Activated naive CD8-positive, alpha-beta T cell (primary cell): ENCODE results near the gene RARS1.

Experiments
- H3K27ac Mint-ChIP-seq: one replicate; pipeline ENCODE4 v1.8.0; 2021; ENCODE audit warnings: mixed read lengths
- H3K27me3 Mint-ChIP-seq: one replicate; pipeline ENCODE4 v1.8.0; 2021; ENCODE audit warnings: mixed read lengths
- H3K36me3 Mint-ChIP-seq: one replicate; pipeline ENCODE4 v1.8.0; 2021; ENCODE audit warnings: mixed read lengths
- H3K4me1 Mint-ChIP-seq: one replicate; pipeline ENCODE4 v1.8.0; 2021; ENCODE audit warnings: low read depth, mixed read lengths
- H3K4me3 Mint-ChIP-seq: one replicate; pipeline ENCODE4 v1.8.0; 2021; ENCODE audit warnings: mild to moderate bottlenecking, mixed read lengths
- H3K9me3 Mint-ChIP-seq: one replicate; pipeline ENCODE4 v1.8.0; 2021; ENCODE audit warnings: low read depth, mixed read lengths

The RARS1 gene

GRCh38 chr5:168486136-168486879 lies at the start of gene RARS1:
Gene RARS1 (plus strand): TSS chr5:168486471. CDS start chr5:168486499, 28 bp downstream.
- Mint-ChIP-seq H3K9me3 (no peaks in the 10 kb centered on the region), H3K4me1 (peaks cover 34% of the 10 kb centered on the region), H3K27ac (peak within 1 kb of the TSS; percentile 96), H3K36me3 (peaks cover 7% of the 10 kb centered on the region), H3K27me3 (peaks cover 3% of the 10 kb centered on the region), H3K4me3 (peak within 1 kb of the TSS; percentile 100)

- Mint-ChIP-seq H3K9me3 (no peaks in the 10 kb centered on the region), H3K27me3 (peaks cover 8% of the 10 kb centered on the region), H3K27ac (no peak overlapping the region), H3K36me3 (no peaks in the 10 kb centered on the region), H3K4me3 (no peak overlapping the region), H3K4me1 (no peaks in the 10 kb centered on the region)
These were observed 47.9 kb upstream of the RARS1 start for GRCh38 chr5:168438349-168438748.

GRCh38 chr5:168443533-168443932 lies 42.7 kb upstream of the RARS1 start:
- Mint-ChIP-seq H3K4me3 (no peak overlapping the region), H3K27ac (no peak overlapping the region), H3K9me3 (no peaks in the 10 kb centered on the region), H3K4me1 (no peaks in the 10 kb centered on the region), H3K36me3 (no peaks in the 10 kb centered on the region), H3K27me3 (peaks cover 3% of the 10 kb centered on the region)

GRCh38 chr5:168443950-168444700 lies 42.1 kb upstream of the RARS1 start:
- Mint-ChIP-seq H3K27ac (no peak overlapping the region), H3K4me1 (no peaks in the 10 kb centered on the region)

GRCh38 chr5:168446983-168447619 lies 39.2 kb upstream of the RARS1 start:
- Mint-ChIP-seq H3K36me3 (no peaks in the 10 kb centered on the region), H3K4me1 (no peaks in the 10 kb centered on the region), H3K27ac (no peak overlapping the region), H3K4me3 (no peak overlapping the region), H3K9me3 (no peaks in the 10 kb centered on the region), H3K27me3 (peaks cover 4% of the 10 kb centered on the region)

More at GRCh38 chr5:168443950-168444700, 42.1 kb upstream of the RARS1 start:
- no peaks in the 10 kb centered on the region for H3K9me3 Mint-ChIP-seq
- no peak overlapping the region for H3K4me3 Mint-ChIP-seq
- no peaks in the 10 kb centered on the region for H3K36me3 Mint-ChIP-seq
- peaks cover 3% of the 10 kb centered on the region for H3K27me3 Mint-ChIP-seq

GRCh38 chr5:168447808-168448207 lies 38.5 kb upstream of the RARS1 start:
- no peaks in the 10 kb centered on the region for H3K36me3 Mint-ChIP-seq
- no peak overlapping the region for H3K4me3 Mint-ChIP-seq
- no peaks in the 10 kb centered on the region for H3K9me3 Mint-ChIP-seq
- no peaks in the 10 kb centered on the region for H3K4me1 Mint-ChIP-seq
- peaks cover 4% of the 10 kb centered on the region for H3K27me3 Mint-ChIP-seq
- no peak overlapping the region for H3K27ac Mint-ChIP-seq

GRCh38 chr5:168449166-168449565 lies 37.1 kb upstream of the RARS1 start:
- Mint-ChIP-seq H3K27me3 (peaks cover 3% of the 10 kb centered on the region), H3K27ac (no peak overlapping the region), H3K4me3 (no peak overlapping the region), H3K9me3 (no peaks in the 10 kb centered on the region), H3K36me3 (no peaks in the 10 kb centered on the region), H3K4me1 (no peaks in the 10 kb centered on the region)

- no peak overlapping the region for H3K4me3 Mint-ChIP-seq
- H3K36me3 Mint-ChIP-seq, result no peaks in the 10 kb centered on the region
- no peaks in the 10 kb centered on the region for H3K4me1 Mint-ChIP-seq
- no peak overlapping the region for H3K27ac Mint-ChIP-seq
- no peaks in the 10 kb centered on the region for H3K9me3 Mint-ChIP-seq
- peaks cover 3% of the 10 kb centered on the region for H3K27me3 Mint-ChIP-seq
These were observed 34.7 kb upstream of the RARS1 start for GRCh38 chr5:168451565-168451964.

GRCh38 chr5:168455201-168455600 lies 31.1 kb upstream of the RARS1 start:
- H3K27ac Mint-ChIP-seq, result no peak overlapping the region
- H3K9me3 Mint-ChIP-seq, result no peaks in the 10 kb centered on the region
- no peaks in the 10 kb centered on the region for H3K4me1 Mint-ChIP-seq
- no peaks in the 10 kb centered on the region for H3K36me3 Mint-ChIP-seq
- no peak overlapping the region for H3K4me3 Mint-ChIP-seq
- peaks cover 6% of the 10 kb centered on the region for H3K27me3 Mint-ChIP-seq

GRCh38 chr5:168457542-168457941 lies 28.7 kb upstream of the RARS1 start:
- H3K9me3 Mint-ChIP-seq, result no peaks in the 10 kb centered on the region
- H3K27ac Mint-ChIP-seq, result no peak overlapping the region
- no peaks in the 10 kb centered on the region for H3K4me1 Mint-ChIP-seq
- no peak overlapping the region for H3K4me3 Mint-ChIP-seq
- no peaks in the 10 kb centered on the region for H3K36me3 Mint-ChIP-seq
- peaks cover 3% of the 10 kb centered on the region for H3K27me3 Mint-ChIP-seq

- no peak overlapping the region for H3K27ac Mint-ChIP-seq
- peaks cover 4% of the 10 kb centered on the region for H3K27me3 Mint-ChIP-seq
- no peaks in the 10 kb centered on the region for H3K36me3 Mint-ChIP-seq
- H3K4me3 Mint-ChIP-seq, result no peak overlapping the region
- H3K9me3 Mint-ChIP-seq, result no peaks in the 10 kb centered on the region
- no peaks in the 10 kb centered on the region for H3K4me1 Mint-ChIP-seq
These were observed 25.7 kb upstream of the RARS1 start for GRCh38 chr5:168460606-168461005.

GRCh38 chr5:168463081-168463480 lies 23.2 kb upstream of the RARS1 start:
- H3K27ac Mint-ChIP-seq, result no peak overlapping the region
- no peaks in the 10 kb centered on the region for H3K4me1 Mint-ChIP-seq
- no peaks in the 10 kb centered on the region for H3K36me3 Mint-ChIP-seq
- no peak overlapping the region for H3K4me3 Mint-ChIP-seq
- peaks cover 4% of the 10 kb centered on the region for H3K27me3 Mint-ChIP-seq
- no peaks in the 10 kb centered on the region for H3K9me3 Mint-ChIP-seq

GRCh38 chr5:168464214-168464613 lies 22.1 kb upstream of the RARS1 start:
- Mint-ChIP-seq H3K4me1 (no peaks in the 10 kb centered on the region), H3K27ac (no peak overlapping the region), H3K27me3 (peaks cover 1% of the 10 kb centered on the region), H3K9me3 (no peaks in the 10 kb centered on the region), H3K4me3 (no peak overlapping the region), H3K36me3 (no peaks in the 10 kb centered on the region)

- H3K36me3 Mint-ChIP-seq, result no peaks in the 10 kb centered on the region
- no peaks in the 10 kb centered on the region for H3K9me3 Mint-ChIP-seq
- no peaks in the 10 kb centered on the region for H3K4me1 Mint-ChIP-seq
- no peak overlapping the region for H3K4me3 Mint-ChIP-seq
- H3K27ac Mint-ChIP-seq, result no peak overlapping the region
- peaks cover 1% of the 10 kb centered on the region for H3K27me3 Mint-ChIP-seq
These were observed 21.6 kb upstream of the RARS1 start for GRCh38 chr5:168464641-168465040.

GRCh38 chr5:168467755-168468330 lies 18.4 kb upstream of the RARS1 start:
- H3K4me1 Mint-ChIP-seq, result no peaks in the 10 kb centered on the region
- H3K36me3 Mint-ChIP-seq, result no peaks in the 10 kb centered on the region
- H3K9me3 Mint-ChIP-seq, result no peaks in the 10 kb centered on the region
- H3K4me3 Mint-ChIP-seq, result no peak overlapping the region
- H3K27me3 Mint-ChIP-seq, result peaks cover 1% of the 10 kb centered on the region
- H3K27ac Mint-ChIP-seq, result no peak overlapping the region
